ENCODE measurements around the gene SPATA6. TPM values are rescaled to one million over a fixed set of nuclear protein-coding genes. Genes with fewer than 3 reads are reported as not detected.

SPATA6 gene
- total and polyA plus RNA-seq, 2 donors (not counting 1 experiment from before 2014, with no cell fraction given): 1.9 to 6.7 TPM

GRCh38 chr1:48492392-48492791, 20.4 kb upstream of the SPATA6 start:
- Histone ChIP-seq H4K20me1 (ENCODE audit: control insufficient read depth, insufficient read depth, low read length, poor library complexity, severe bottlenecking) (no peaks in the 10 kb centered on the region), H3K27me3 (replicated peaks in 1 of 4; ENCODE audit: control extremely low read depth in 1 of 4, control insufficient read depth in 3 of 4, insufficient read depth in 4 of 4, low read length in 3 of 4) (no peaks in the 10 kb centered on the region), H3K9ac (ENCODE audit: low read length) (no peak overlapping the region), H3K36me3 (replicated peaks in 1 of 2; ENCODE audit: control extremely low read depth in 1 of 2, control insufficient read depth in 1 of 2, extremely low read depth in 1 of 2, insufficient read depth in 2 of 2, low read length in 1 of 2) (no peaks in the 10 kb centered on the region), H3K4me1 (ENCODE audit: control insufficient read depth in 2 of 2, insufficient read depth in 2 of 2, low read length in 2 of 2) (no peaks in the 10 kb centered on the region), H3K79me2 (ENCODE audit: control insufficient read depth, insufficient read depth, low read length) (no peaks in the 10 kb centered on the region), H3K9me3 (ENCODE audit: control extremely low read depth in 1 of 3, control insufficient read depth in 2 of 3, insufficient read depth in 1 of 3, low read length in 2 of 3) (no peaks in the 10 kb centered on the region), H3K27ac (ENCODE audit: low read length in 2 of 2) (no peak overlapping the region), H2AFZ (ENCODE audit: insufficient read depth, low read depth, low read length, poor library complexity, severe bottlenecking) (no peak overlapping the region), H3K4me3 (ENCODE audit: control extremely low read depth in 1 of 5, extremely low read depth in 1 of 5, insufficient read depth in 1 of 5, low read depth in 2 of 5, low read length in 4 of 5) (no peak overlapping the region), H3K4me2 (replicated peaks; ENCODE audit: low read depth, low read length, poor library complexity, severe bottlenecking) (no peak overlapping the region)
- no peak for DNase-seq
- peaks cover 27% of the 10 kb centered on the region for H3K27me3 Mint-ChIP-seq
- H3K9me3 Mint-ChIP-seq (ENCODE audit: insufficient read depth): no peaks in the 10 kb centered on the region
- no peak overlapping the region for H3K27ac Mint-ChIP-seq
- ChIA-PET POLR2A (no interaction called here), CTCF (no interaction called here)
- no peaks in the 10 kb centered on the region for H3K4me1 Mint-ChIP-seq
- ATAC-seq (ENCODE audit: low read depth): no peak
- H3K4me3 Mint-ChIP-seq: no peak overlapping the region
- intact Hi-C loops (cut with micrococcal nuclease): no loop called here
- TF ChIP-seq, protein P1, sequence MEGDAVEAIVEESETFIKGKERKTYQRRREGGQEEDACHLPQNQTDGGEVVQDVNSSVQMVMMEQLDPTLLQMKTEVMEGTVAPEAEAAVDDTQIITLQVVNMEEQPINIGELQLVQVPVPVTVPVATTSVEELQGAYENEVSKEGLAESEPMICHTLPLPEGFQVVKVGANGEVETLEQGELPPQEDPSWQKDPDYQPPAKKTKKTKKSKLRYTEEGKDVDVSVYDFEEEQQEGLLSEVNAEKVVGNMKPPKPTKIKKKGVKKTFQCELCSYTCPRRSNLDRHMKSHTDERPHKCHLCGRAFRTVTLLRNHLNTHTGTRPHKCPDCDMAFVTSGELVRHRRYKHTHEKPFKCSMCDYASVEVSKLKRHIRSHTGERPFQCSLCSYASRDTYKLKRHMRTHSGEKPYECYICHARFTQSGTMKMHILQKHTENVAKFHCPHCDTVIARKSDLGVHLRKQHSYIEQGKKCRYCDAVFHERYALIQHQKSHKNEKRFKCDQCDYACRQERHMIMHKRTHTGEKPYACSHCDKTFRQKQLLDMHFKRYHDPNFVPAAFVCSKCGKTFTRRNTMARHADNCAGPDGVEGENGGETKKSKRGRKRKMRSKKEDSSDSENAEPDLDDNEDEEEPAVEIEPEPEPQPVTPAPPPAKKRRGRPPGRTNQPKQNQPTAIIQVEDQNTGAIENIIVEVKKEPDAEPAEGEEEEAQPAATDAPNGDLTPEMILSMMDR (IDR thresholded peaks at IDR 0.05): no peak
- TF ChIP-seq EZH2 (IDR thresholded peaks at IDR 0.05; ENCODE audit: borderline replicate concordance, insufficient read depth, low read depth, low read length, poor library complexity, severe bottlenecking): no peak

DNA sequence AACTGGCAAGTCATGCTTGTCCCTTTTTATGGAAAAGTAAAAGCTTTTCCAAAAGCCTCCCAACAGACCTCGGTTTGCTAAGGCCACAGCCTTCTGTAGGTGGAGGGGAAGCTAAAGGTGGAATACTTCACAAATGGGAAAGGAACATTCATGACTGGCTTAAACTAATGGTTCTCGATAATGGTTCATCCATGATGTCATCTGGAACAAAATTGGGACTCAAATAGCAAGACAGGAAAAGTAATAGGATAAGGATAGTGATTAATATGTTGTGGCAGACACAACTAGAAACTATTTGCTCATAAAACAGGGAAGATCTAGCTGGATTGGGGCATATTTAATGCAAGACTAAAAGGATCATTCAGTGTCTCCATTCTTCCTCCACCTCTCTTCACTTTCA, 16.7 kb upstream of the SPATA6 start:
- Histone ChIP-seq H3K4me3 (ENCODE audit: control extremely low read depth in 1 of 5, extremely low read depth in 1 of 5, insufficient read depth in 1 of 5, low read depth in 2 of 5, low read length in 4 of 5) (no peak overlapping the region), H3K36me3 (replicated peaks in 1 of 2; ENCODE audit: control extremely low read depth in 1 of 2, control insufficient read depth in 1 of 2, extremely low read depth in 1 of 2, insufficient read depth in 2 of 2, low read length in 1 of 2) (no peaks in the 10 kb centered on the region), H4K20me1 (ENCODE audit: control insufficient read depth, insufficient read depth, low read length, poor library complexity, severe bottlenecking) (no peaks in the 10 kb centered on the region), H2AFZ (ENCODE audit: insufficient read depth, low read depth, low read length, poor library complexity, severe bottlenecking) (no peak overlapping the region), H3K79me2 (ENCODE audit: control insufficient read depth, insufficient read depth, low read length) (no peaks in the 10 kb centered on the region), H3K9me3 (ENCODE audit: control extremely low read depth in 1 of 3, control insufficient read depth in 2 of 3, insufficient read depth in 1 of 3, low read length in 2 of 3) (no peaks in the 10 kb centered on the region), H3K4me1 (ENCODE audit: control insufficient read depth in 2 of 2, insufficient read depth in 2 of 2, low read length in 2 of 2) (no peaks in the 10 kb centered on the region), H3K4me2 (replicated peaks; ENCODE audit: low read depth, low read length, poor library complexity, severe bottlenecking) (no peak overlapping the region), H3K27ac (ENCODE audit: low read length in 2 of 2) (no peak overlapping the region), H3K9ac (ENCODE audit: low read length) (no peak overlapping the region), H3K27me3 (replicated peaks in 1 of 4; ENCODE audit: control extremely low read depth in 1 of 4, control insufficient read depth in 3 of 4, insufficient read depth in 4 of 4, low read length in 3 of 4) (no peaks in the 10 kb centered on the region)
- intact Hi-C loops (cut with micrococcal nuclease): no loop called here
- peaks cover 24% of the 10 kb centered on the region for H3K27me3 Mint-ChIP-seq
- no peak overlapping the region for H3K27ac Mint-ChIP-seq
- DNase-seq: no peak
- no peak for TF ChIP-seq EZH2 (IDR thresholded peaks at IDR 0.05; ENCODE audit: borderline replicate concordance, insufficient read depth, low read depth, low read length, poor library complexity, severe bottlenecking)
- TF ChIP-seq, protein P1 (IDR thresholded peaks at IDR 0.05): no peak
- 80% methylated on average over 1 of the region's 2 CpGs for WGBS (ENCODE audit: insufficient coverage)
- H3K4me3 Mint-ChIP-seq: no peak overlapping the region
- no peak for ATAC-seq (ENCODE audit: low read depth)
- no peaks in the 10 kb centered on the region for H3K9me3 Mint-ChIP-seq (ENCODE audit: insufficient read depth)
- ChIA-PET POLR2A (no interaction called here), CTCF (no interaction called here)
- no peaks in the 10 kb centered on the region for H3K4me1 Mint-ChIP-seq
